ENCODE data around the gene HSPA2.
A peak's percentile ranks its signal among the peaks of the same experiment; 100 is the strongest.
"Not testable (repeated sequence)": the region's sequence is repeated elsewhere in the genome, so short reads cannot be mapped to it uniquely, and the experiment has no call there.

The HSPA2 gene

DNA sequence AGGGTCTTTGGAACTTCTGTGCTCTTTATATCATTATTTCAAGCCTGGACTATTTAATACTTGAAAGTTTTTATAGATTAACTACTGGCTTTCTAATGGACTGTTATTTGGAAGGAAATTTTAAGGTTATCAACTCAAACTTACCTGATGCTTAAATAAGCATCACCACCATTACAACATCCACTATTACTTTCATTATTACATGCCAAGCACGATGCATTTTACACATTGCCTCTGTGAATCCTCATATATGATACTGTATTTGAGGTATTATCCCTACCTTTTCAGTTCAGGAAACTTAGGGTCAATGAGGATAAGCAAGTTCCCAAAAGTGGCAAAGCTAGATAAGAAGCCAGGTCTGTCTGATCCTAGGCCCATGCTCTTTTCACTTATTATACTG, 23.6 kb upstream of the HSPA2 start:
- DNase-seq = no peak

DNA sequence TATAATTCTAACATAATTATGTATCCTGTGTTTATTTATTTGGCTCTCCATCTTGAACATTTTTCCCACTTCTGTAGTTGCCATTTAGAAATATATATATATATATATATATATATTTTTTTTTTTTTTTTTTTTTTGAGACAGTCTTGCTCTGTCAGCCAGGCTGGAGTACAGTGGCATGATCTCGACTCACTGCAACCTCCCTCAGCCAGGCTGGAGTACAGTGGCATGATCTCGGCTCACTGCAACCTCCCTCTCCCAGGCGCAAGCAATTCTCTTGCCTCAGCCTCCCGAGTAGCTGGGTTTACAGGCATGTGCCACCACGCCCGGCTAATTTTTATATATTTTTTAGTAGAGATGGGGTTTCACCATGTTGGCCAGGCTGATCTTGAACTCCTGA, 22.9 kb upstream of the HSPA2 start:
- DNase-seq = not testable (repeated sequence)

DNA sequence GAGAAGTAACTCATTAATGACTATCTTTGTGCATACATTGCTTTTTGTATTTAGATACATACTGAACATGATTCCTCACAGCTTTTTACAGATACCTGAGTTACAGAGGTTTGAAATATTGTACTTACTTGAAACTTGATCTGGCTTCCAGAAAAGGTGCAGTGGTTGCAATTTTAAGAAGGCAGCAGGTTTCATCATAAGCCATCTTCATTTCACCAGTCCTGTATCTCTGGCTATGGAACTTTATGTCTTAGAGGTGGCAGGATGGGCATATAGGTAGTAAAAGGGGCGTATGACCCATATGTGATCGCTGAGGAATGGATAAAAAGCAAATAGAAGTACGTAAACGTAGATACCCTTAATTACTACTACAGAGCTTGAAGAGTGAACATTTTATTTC, 22.3 kb upstream of the HSPA2 start:
- DNase-seq = no peak

DNA sequence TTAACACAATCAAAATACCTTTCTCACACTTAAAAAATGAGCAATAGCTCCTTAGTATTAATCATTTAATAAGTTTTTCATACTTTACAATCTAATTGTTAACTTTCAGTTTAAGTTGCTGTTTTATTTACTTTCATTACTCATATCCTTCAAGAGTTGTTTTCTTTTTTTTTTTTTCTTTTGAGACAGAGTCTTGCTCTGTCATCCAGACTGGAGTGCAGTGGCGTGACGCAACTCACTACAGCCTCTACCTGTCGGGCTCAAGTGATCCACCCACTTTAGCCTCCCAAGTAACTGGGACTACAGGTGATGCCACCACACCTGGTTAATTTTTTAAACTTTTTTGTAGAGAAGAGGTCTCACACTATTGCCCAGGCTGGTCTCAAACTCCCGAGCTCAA, 19.8 kb upstream of the HSPA2 start:
- no peak for DNase-seq

DNA sequence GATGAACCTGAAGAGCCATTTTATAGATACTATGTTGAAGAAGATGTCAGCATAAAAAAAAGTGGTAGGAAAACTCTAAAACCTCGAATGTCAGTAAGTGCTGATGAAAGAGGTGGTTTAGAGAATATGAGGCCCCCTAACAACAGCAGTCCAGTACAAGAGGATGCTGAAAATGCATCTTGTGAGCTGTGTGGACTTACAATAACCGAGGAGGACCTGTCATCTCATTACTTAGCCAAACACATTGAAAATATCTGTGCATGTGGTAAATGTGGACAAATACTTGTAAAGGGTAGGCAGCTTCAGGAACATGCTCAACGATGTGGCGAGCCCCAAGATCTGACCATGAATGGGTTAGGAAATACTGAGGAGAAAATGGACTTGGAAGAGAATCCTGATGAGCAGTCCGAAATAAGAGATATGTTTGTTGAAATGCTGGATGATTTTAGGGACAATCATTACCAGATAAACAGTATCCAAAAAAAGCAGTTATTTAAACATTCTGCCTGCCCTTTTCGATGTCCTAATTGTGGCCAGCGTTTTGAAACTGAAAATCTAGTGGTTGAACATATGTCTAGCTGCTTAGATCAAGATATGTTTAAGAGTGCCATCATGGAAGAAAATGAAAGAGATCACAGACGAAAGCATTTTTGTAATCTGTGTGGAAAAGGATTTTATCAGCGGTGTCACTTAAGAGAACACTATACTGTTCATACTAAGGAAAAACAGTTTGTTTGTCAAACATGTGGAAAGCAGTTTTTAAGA, 17.8 kb upstream of the HSPA2 start:
- DNase-seq = no peak

DNA sequence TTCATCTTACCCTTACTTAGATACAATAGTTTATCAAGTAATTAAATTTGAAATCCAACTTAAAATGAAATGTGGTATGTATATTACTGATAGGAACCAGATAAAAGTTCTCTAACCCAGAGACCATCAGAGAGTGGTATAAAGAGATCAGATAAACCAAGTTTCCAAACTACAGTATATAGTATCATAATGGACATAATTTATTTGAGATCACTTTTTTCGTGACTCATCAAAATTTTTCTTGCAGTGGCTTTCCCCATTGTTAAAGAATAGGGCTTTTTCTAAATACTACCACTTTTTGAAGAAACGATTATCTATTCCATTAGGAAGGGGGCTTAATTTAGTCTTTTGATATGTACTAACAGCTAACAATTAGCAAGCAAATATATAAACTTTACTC, 15.2 kb upstream of the HSPA2 start:
- DNase-seq = no peak

DNA sequence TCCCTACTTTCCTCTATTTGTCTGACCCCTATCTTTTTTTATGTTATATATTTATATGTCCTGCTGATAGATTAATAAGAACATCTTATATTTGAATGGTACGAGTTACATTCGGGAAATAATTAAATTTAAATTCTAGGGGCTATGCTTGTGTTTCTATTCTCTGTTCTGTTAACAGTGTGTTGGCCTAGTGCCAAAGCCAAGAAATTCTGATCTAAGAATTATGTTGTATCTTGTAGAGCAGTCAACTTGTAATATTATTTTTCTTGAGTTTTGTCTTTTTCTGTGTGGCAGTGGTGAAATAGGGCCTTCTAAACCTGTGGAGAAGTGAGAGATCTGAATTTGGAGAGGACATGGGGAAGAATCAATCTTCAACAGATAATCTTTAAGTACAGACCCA, 9.0 kb upstream of the HSPA2 start:
- no peak for DNase-seq

DNA sequence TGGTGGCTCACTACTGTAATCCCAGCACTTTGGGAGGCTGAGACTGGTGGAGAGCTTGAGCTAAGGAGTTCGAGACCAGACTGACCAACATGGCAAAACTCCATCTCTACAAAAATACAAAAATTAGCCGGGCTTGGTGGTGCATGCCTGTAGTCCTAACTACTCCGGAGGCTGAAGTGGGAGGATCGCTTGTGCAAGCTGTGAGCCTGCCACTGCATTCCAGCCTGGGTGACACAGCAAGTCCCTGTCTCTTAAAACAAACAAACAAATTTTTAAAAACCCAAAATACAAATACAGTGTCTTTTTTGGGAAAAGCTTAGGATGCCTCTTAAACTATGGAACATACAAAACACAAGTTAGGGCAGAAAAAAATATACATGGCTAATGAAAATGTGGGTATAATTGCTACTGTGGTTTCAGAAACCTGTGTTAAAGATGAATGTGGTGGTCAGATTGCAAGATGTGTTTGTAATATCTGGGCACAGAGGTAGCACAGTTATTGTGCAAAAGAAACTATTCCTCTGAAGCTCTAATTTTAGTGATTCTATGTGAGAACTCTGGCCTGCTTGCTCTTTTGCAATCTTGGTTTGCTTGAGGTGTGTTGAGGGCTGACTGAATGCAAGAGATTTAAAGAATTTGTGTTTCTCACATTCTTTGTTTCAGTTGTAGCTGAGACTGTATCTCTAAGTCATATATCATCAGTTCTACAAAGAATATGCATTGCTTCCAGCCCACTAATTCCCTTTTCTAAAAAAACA, 3.9 kb upstream of the HSPA2 start:
- DNase-seq = no peak

DNA sequence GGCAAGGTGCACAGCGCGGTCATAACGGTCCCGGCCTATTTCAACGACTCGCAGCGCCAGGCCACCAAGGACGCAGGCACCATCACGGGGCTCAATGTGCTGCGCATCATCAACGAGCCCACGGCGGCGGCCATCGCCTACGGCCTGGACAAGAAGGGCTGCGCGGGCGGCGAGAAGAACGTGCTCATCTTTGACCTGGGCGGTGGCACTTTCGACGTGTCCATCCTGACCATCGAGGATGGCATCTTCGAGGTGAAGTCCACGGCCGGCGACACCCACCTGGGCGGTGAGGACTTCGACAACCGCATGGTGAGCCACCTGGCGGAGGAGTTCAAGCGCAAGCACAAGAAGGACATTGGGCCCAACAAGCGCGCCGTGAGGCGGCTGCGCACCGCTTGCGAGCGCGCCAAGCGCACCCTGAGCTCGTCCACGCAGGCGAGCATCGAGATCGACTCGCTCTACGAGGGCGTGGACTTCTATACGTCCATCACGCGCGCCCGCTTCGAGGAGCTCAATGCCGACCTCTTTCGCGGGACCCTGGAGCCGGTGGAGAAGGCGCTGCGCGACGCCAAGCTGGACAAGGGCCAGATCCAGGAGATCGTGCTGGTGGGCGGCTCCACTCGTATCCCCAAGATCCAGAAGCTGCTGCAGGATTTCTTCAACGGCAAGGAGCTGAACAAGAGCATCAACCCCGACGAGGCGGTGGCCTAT, 875 bp downstream of the HSPA2 start:
- no peak for DNase-seq

DNA sequence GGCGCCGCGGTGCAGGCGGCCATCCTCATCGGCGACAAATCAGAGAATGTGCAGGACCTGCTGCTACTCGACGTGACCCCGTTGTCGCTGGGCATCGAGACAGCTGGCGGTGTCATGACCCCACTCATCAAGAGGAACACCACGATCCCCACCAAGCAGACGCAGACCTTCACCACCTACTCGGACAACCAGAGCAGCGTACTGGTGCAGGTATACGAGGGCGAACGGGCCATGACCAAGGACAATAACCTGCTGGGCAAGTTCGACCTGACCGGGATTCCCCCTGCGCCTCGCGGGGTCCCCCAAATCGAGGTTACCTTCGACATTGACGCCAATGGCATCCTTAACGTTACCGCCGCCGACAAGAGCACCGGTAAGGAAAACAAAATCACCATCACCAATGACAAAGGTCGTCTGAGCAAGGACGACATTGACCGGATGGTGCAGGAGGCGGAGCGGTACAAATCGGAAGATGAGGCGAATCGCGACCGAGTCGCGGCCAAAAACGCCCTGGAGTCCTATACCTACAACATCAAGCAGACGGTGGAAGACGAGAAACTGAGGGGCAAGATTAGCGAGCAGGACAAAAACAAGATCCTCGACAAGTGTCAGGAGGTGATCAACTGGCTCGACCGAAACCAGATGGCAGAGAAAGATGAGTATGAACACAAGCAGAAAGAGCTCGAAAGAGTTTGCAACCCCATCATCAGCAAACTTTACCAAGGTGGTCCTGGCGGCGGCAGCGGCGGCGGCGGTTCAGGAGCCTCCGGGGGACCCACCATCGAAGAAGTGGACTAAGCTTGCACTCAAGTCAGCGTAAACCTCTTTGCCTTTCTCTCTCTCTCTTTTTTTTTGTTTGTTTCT, 1.7 kb downstream of the HSPA2 start:
- DNase-seq = no peak

DNA sequence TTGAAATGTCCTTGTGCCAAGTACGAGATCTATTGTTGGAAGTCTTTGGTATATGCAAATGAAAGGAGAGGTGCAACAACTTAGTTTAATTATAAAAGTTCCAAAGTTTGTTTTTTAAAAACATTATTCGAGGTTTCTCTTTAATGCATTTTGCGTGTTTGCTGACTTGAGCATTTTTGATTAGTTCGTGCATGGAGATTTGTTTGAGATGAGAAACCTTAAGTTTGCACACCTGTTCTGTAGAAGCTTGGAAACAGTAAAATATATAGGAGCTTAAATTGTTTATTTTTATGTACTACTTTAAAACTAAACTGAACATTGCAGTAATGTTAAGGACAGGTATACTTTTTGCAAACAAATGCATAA, 2.3 kb downstream of the HSPA2 start:
- no peak for DNase-seq

DNA sequence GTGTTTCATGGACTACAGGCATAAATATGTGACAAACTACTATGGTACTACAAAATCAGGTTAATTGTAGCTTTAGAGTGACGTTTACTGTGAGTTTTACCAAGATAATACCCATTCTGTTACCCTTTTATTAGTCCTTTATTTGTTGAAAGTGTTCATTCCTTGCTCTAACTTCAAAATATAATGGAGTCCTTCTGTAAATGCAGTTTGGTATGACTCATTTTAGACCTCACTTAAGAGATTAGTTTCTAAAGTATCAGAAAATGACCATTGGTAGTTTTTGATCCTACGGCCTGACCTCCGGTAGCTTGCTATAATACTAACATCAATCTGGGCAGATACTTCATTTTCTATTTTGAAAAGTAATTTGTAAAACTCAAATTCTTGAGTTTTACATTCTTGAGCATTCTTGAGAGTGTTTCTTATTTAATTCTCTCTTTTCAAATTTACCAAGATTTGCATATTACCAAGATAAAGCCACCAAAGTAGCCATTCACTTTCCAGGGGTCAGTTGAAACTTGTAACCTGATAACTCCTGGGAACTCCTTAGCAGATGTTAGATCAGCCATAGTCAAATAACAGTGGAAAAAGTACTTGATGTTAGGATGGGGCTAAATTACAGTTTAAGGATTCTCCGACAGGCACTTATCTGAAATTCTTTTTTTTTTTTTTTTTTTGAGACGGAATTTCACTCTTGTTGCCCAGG, 4.2 kb downstream of the HSPA2 start:
- DNase-seq = no peak

DNA sequence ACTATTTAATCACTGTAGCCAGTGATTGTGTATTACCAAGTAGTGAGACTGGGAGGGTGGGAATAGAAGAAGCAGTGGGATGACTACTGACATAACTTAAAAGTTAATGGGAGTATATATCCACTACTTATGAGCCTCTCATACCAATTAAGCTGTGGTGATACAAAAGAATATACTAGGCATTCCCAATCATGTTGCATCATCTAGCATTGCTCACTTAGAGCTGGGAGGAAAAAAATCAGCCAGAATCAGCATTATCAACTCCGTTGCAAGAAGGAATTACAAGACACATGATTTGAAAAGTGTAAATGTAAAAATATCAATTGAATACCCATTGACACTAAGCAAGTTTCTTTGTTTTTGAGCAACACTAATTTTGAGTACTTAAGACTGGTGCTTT, 8.5 kb downstream of the HSPA2 start:
- DNase-seq = no peak

DNA sequence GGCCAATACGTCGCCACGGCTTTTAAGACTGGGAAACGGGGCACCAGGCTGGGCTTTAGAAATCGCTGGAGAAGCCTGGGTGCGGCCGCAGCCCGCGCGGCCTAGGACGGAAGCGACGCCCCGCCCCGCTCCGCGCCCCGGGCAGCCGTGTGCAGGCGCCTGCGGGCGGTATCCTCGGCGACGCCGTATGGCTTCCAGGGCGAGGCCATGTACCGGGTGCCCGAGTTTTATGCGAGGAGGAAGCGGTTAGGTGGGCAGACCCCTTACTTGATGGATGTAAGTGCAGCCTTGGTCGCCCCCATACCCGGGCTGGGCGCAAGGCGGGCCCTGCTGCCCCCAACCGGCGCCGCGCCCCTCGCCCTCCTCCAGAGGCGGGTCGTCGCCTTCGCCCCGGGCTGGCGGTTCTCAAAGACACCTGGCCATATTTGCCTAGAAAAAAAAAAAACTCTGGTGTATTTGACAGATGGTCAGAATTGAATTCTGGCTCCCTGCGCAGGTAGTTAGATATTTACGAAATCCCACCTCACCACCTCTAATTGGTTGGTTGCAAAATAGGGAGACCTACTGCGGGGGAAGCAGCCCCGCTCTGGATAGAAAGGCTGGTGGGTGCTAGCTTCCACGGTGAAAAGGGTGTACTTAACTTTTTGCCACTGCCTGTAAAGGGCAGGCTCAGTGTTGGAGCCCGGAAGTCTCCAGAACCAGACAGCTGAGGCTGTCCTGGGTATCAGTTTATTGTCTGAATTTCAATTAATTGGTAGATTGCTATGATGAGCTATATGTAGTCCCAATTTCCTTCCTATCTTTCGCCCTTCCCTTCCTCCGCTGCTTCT, 9.5 kb downstream of the HSPA2 start, which contains the start of gene PPP1R36:
Gene PPP1R36 (plus strand): TSS at position 171 of the 830 bp plus-strand sequence. CDS start 37 bp downstream, at position 208.
- DNase-seq = peak; percentile 73

DNA sequence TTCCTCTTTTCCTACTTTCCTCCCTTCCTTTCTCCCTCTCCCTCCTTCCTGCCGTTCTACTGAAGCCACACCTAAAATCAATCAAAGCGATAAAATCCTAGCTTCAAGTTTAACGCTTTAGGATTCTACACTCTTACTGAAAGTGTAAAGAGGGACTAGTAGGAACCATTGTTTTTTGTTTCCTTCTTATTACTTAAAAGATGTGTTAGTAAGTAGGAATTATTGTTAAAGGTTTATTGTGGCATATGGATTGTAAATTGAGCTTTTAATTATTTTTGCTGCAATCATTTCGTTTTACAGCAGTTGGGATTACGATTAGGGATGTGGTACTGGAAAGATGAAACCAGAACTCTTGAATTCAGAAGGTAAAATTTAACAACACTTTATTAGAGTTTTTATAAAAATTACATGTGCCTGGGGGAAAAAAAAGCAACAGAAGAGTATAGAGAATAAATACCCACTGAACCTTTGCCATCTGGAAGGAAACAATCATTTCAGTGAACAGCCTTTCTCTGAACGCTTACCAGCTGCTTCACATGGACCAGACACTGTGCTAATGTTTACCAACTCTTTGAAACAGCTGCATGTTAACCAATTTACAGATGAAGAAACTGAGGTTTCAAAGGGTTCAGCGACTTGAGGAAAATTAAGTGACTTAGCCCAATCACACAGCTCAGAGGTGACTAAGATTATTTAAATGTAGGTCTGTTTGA, 10.2 kb downstream of the HSPA2 start:
- DNase-seq = no peak

DNA sequence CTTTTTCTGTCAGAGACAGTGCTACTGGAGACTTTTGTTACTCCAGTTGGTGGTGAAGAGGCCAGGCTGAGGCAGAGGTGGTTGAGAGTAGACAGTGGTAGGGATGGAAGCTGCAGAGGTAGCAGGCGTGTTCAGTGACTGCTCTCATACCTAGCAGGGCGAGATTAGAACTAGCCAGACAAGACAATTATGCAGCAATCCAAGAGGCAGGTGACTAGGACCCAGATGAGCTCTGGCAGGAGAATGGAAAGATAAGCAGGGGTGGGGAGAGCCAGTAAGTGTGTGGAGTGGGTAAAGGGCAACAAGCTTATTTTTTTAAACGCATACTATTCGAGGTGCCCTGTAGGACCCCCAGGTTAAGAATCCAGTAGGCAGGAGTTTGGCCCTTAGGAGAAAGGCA, 14.0 kb downstream of the HSPA2 start:
- DNase-seq = no peak

DNA sequence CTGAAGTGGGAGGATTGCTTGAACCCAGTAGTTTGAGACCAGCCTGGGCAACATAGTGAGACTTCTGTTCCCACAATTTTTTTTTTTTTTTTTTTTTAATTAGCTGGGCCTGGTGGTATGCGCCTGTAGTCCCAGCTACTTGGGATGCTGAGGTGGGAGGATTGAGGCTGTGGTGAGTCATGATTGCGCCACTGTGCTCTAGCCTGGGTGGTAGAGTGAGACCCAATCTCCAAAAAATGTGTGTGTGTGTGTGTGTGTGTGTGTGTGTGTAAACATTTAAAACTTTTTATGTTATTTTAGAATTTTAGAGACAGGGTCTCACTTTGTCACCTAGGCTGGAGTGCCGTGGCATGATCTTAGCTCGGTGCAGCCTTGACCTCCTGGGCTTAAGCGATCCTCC, 16.0 kb downstream of the HSPA2 start:
- no peak for DNase-seq

DNA sequence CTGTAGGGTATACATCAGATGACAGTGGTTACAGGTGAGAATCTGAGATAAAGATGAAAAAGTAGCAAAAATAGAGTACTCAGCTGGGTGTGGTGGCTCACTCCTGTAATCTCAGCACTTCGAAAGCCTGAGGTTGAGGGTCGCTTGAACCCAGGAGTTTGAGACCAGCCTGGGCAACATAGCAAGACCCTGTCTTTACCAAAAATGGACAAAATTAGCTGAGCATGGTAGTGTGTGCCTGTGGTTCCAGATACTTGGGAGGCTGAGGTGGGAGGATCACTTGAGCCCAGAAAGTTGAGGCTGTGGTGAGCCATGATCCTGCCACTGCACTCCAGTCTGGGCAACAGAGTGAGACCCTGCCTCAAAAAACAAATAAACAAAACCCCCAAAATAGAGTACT, 17.7 kb downstream of the HSPA2 start:
- DNase-seq = not testable (repeated sequence)

DNA sequence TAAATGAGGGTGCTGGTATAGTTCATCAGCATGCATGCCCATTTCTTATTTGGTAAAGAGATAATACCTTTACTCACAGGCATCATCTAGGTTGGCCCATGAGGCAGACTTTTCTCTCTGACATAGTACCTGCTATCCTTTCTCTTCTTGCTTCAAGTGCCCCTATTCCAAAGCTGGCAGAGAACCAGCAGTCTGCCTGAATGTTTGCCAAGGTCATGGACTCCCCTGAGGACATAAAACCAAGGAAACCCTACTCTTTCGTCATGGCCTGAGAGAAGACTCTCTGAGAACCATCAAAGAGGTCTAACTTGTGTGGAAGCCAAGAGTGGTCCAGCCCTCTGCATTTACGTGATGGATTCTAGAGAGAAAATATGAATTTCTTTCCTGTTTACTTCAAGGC, 21.1 kb downstream of the HSPA2 start:
- no peak for DNase-seq

DNA sequence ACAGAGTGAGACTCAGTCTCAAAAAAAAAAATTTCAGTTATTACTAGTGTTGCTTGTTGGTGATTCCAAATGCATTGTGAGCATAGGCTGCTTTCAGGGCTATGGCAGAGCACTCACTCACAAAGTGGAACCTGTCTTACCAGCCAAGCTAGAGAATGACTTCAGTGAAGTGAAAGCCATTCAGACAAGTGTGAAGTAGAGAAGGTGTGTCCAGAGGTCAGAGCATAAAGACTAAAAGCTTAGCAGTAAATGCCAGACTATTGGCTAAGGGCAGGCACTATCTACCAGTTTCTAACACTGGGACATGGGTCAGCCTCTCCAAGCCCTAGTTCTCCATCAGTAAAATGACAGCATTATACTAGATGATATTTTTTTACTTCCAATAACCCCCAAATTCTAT, 21.9 kb downstream of the HSPA2 start:
- no peak for DNase-seq

DNA sequence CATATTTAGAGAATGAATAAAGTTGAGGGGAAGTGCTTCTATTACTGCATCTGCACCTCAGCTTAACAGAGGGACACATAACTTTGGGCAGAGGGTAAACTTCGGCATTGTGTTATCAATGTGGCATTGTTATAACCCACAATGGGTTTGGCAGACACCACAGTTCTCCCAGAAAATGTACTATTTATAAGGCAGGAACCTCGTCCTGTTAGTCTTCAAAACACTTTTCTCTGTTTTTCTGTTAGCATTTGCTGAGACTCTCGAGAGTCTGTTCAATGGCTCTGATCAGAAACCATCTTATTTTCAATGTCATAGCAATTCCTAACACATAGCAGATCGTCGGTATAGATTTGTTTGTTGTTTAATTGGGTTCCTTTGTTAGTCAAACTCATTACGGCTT, 23.2 kb downstream of the HSPA2 start:
- DNase-seq = no peak

All from NCI-H1105 (cell line).